Measurements from ENCODE around the gene NUTM2E. TPM values are rescaled to one million over a fixed set of nuclear protein-coding genes. Genes with fewer than 3 reads are reported as not detected.
"Not testable (repeated sequence)": the region's sequence is repeated elsewhere in the genome, so short reads cannot be mapped to it uniquely, and the experiment has no call there.

The NUTM2E gene
- total RNA-seq (2014; rRNA removed; shearing (Covaris generic)) = 0.02 and 0.03 TPM in 2 replicates

GRCh38 chr10:79826496-79827215, at the start of gene NUTM2E:
TSS of gene NUTM2E (plus strand) at chr10:79826739. CDS start at chr10:79841741, 15,002 bp downstream.
- H3K9me3 ChIP-seq (replicated peaks); H3K36me3 ChIP-seq; H3K4me1 ChIP-seq; H3K27me3 ChIP-seq: not testable (repeated sequence)
- DNase-seq = peak; percentile 85 to 86
- peak within 1 kb of the TSS; percentile 86 for H3K4me3 ChIP-seq
- H3K27ac ChIP-seq = peak within 1 kb of the TSS; percentile 60

GRCh38 chr10:79777997-79778396, 48.5 kb upstream of the NUTM2E start:
- H3K27ac ChIP-seq; H3K27me3 ChIP-seq; H3K4me1 ChIP-seq; DNase-seq; H3K9me3 ChIP-seq (replicated peaks); H3K36me3 ChIP-seq; H3K4me3 ChIP-seq: not testable (repeated sequence)

GRCh38 chr10:79779310-79779938, 47.1 kb upstream of the NUTM2E start:
- H3K27me3 ChIP-seq; H3K4me1 ChIP-seq; H3K36me3 ChIP-seq; H3K9me3 ChIP-seq (replicated peaks); H3K27ac ChIP-seq; H3K4me3 ChIP-seq: not testable (repeated sequence)
- DNase-seq = peak; percentile 60 to 78

GRCh38 chr10:79779992-79780391, 46.5 kb upstream of the NUTM2E start:
- H3K4me1 ChIP-seq; H3K27me3 ChIP-seq; H3K36me3 ChIP-seq; H3K27ac ChIP-seq; H3K4me3 ChIP-seq; DNase-seq; H3K9me3 ChIP-seq (replicated peaks): not testable (repeated sequence)

- H3K9me3 ChIP-seq (replicated peaks); H3K27ac ChIP-seq; H3K36me3 ChIP-seq: not testable (repeated sequence)
Observed at GRCh38 chr10:79781584-79781983, 45.0 kb upstream of the NUTM2E start.

GRCh38 chr10:79787455-79787952, 39.0 kb upstream of the NUTM2E start:
- not testable (repeated sequence) for H3K4me1 ChIP-seq; H3K36me3 ChIP-seq; H3K27ac ChIP-seq; H3K9me3 ChIP-seq (replicated peaks); H3K4me3 ChIP-seq; DNase-seq; H3K27me3 ChIP-seq

More at GRCh38 chr10:79781584-79781983, 45.0 kb upstream of the NUTM2E start:
- H3K4me1 ChIP-seq, DNase-seq, H3K4me3 ChIP-seq, H3K27me3 ChIP-seq: not testable (repeated sequence)

GRCh38 chr10:79789351-79789750, 37.2 kb upstream of the NUTM2E start:
- not testable (repeated sequence) for H3K27me3 ChIP-seq; H3K27ac ChIP-seq; H3K36me3 ChIP-seq; H3K9me3 ChIP-seq (replicated peaks); H3K4me3 ChIP-seq; H3K4me1 ChIP-seq; DNase-seq

GRCh38 chr10:79791906-79792517, 34.5 kb upstream of the NUTM2E start:
- H3K9me3 ChIP-seq (replicated peaks); H3K36me3 ChIP-seq; H3K4me3 ChIP-seq; H3K4me1 ChIP-seq; H3K27me3 ChIP-seq: not testable (repeated sequence)
- DNase-seq = peak; percentile 79 to 88
- H3K27ac ChIP-seq = peak overlapping the region; percentile 39

- not testable (repeated sequence) for H3K27ac ChIP-seq; H3K27me3 ChIP-seq; H3K9me3 ChIP-seq (replicated peaks); H3K4me1 ChIP-seq; H3K36me3 ChIP-seq; DNase-seq; H3K4me3 ChIP-seq
Observed at GRCh38 chr10:79799337-79799736, 27.2 kb upstream of the NUTM2E start.

GRCh38 chr10:79805857-79806256, 20.7 kb upstream of the NUTM2E start:
- not testable (repeated sequence) for H3K27ac ChIP-seq; H3K27me3 ChIP-seq; H3K4me1 ChIP-seq; H3K36me3 ChIP-seq; H3K9me3 ChIP-seq (replicated peaks); DNase-seq; H3K4me3 ChIP-seq

GRCh38 chr10:79811895-79812294, 14.6 kb upstream of the NUTM2E start:
- not testable (repeated sequence) for H3K4me1 ChIP-seq; H3K36me3 ChIP-seq; H3K27ac ChIP-seq; H3K27me3 ChIP-seq; H3K9me3 ChIP-seq (replicated peaks); H3K4me3 ChIP-seq; DNase-seq

GRCh38 chr10:79816290-79816689, 10.2 kb upstream of the NUTM2E start:
- not testable (repeated sequence) for H3K4me1 ChIP-seq; DNase-seq; H3K27ac ChIP-seq; H3K9me3 ChIP-seq (replicated peaks); H3K36me3 ChIP-seq; H3K4me3 ChIP-seq; H3K27me3 ChIP-seq

GRCh38 chr10:79823387-79823786, 3.2 kb upstream of the NUTM2E start:
- not testable (repeated sequence) for H3K4me1 ChIP-seq; H3K27ac ChIP-seq; H3K36me3 ChIP-seq; H3K4me3 ChIP-seq; H3K9me3 ChIP-seq (replicated peaks); H3K27me3 ChIP-seq; DNase-seq

GRCh38 chr10:79825587-79826011, 940 bp upstream of the NUTM2E start:
- not testable (repeated sequence) for H3K9me3 ChIP-seq (replicated peaks); H3K36me3 ChIP-seq; H3K4me1 ChIP-seq; H3K27ac ChIP-seq; H3K27me3 ChIP-seq
- DNase-seq = peak in 1 of 2 experiments; percentile 23
- peak overlapping the region; percentile 59 for H3K4me3 ChIP-seq

- DNase-seq = peak in 1 of 2 experiments; percentile 12
- H3K9me3 ChIP-seq (replicated peaks); H3K36me3 ChIP-seq; H3K27ac ChIP-seq; H3K27me3 ChIP-seq; H3K4me1 ChIP-seq: not testable (repeated sequence)
- peak overlapping the region; percentile 86 for H3K4me3 ChIP-seq
Observed at GRCh38 chr10:79826131-79826495, 426 bp upstream of the NUTM2E start.
